Spleen (tissue), 11 donors: ENCODE results near the gene PEX10. TPM values are rescaled to one million over a fixed set of nuclear protein-coding genes. Genes with fewer than 3 reads are reported as not detected.

Experiments used
- DNase-seq: peaks from one replicate; pipeline ENCODE4 v3.0.0-alpha.2; 2020
- H3K27ac ChIP-seq, 8 donors: fragments of 200-600 bp; sonication (generic) in 7 of 8; 1 replicate in 4 of 8; 2 replicates in 4 of 8; pipeline versions ENCODE4 v1.5.0 to v1.8.0; 2016 to 2021; ENCODE audit warnings: inconsistent platforms in 4 of 8, mild to moderate bottlenecking in 4 of 8, moderate library complexity in 1 of 8
- H3K27me3 ChIP-seq, 7 donors: fragments of 200-600 bp; sonication (generic) in 6 of 7; replicated peaks in 1 of 7; 1 replicate in 4 of 7; 2 replicates in 3 of 7; pipeline versions ENCODE4 v1.5.0 to v1.8.0; 2016 to 2021; ENCODE audit warnings: inconsistent platforms in 3 of 7, mild to moderate bottlenecking in 1 of 7
- H3K36me3 ChIP-seq, 6 donors: fragments of 200-600 bp; sonication (generic) in 5 of 6; 1 replicate in 4 of 6; 2 replicates in 2 of 6; pipeline versions ENCODE4 v1.5.0 to v1.8.0; 2016 to 2021; ENCODE audit warnings: inconsistent platforms in 2 of 6
- H3K4me1 ChIP-seq, 6 donors: fragments of 200-600 bp; sonication (generic) in 5 of 6; 1 replicate in 3 of 6; 2 replicates in 3 of 6; pipeline versions ENCODE4 v1.5.0 to v1.8.0; 2016 to 2021; ENCODE audit warnings: inconsistent platforms in 3 of 6
- H3K4me3 ChIP-seq, 8 donors: fragments of 200-600 bp; sonication (generic) in 7 of 8; 1 replicate in 4 of 8; 2 replicates in 4 of 8; pipeline versions ENCODE4 v1.5.0 to v1.8.0; 2016 to 2021; ENCODE audit warnings: inconsistent platforms in 4 of 8, mild to moderate bottlenecking in 4 of 8, moderate library complexity in 2 of 8
- H3K9me3 ChIP-seq, 8 donors: fragments of 200-600 bp; sonication (generic) in 7 of 8; 1 replicate in 4 of 8; 2 replicates in 4 of 8; pipeline versions ENCODE4 v1.5.0 to v1.8.0; 2016 to 2021; ENCODE audit warnings: inconsistent platforms in 4 of 8
- CTCF ChIP-seq, 11 experiments: fragments of 200-600 bp in 7 of 11; fragments of 450-650 bp in 4 of 11; sonication (generic) in 4 of 11; IDR thresholded peaks in 8 of 11; conservative IDR thresholded peaks in 3 of 11; 1 replicate in 7 of 11; 2 replicates in 4 of 11; pipeline versions ENCODE4 v1.4.0 to v1.8.0; 2016 to 2021; ENCODE audit warnings: antibody characterized with exemption in 11 of 11, inconsistent platforms in 4 of 11, mild to moderate bottlenecking in 1 of 11
- POLR2A ChIP-seq, 3 donors: fragments of 450-650 bp; IDR thresholded peaks; one replicate each; pipeline ENCODE4 v1.5.1; 2017; ENCODE audit warnings: antibody characterized with exemption in 3 of 3, mild to moderate bottlenecking in 1 of 3
- POLR2AphosphoS5 ChIP-seq, 3 donors: sonication (generic); formaldehyde crosslinking; IDR thresholded peaks; one replicate each; pipeline ENCODE4 v1.5.1; 2017; ENCODE audit warnings: antibody characterized with exemption in 3 of 3
- WGBS, 5 donors: extraction: QIAGEN DNeasy Blood & Tissue Kit in 3 of 5; methylation state at CpG; one replicate each; pipeline versions ENCODE4 v1.1.5 to v1.1.7; 2013 to 2018; 5-methylcytosine and 5-hydroxymethylcytosine counted together
- intact Hi-C: fragments of 100-400 bp; cut with DNase I; formaldehyde crosslinking; loops from one replicate; pipeline ENCODE4 v1.15.0; 2023; ENCODE audit warnings: low total_unique reads
- polyA plus RNA-seq, 3 donors: library from polyadenylated mRNA; stranded (reverse); fragments of 200-250 nt; gene quantifications; one replicate each; pipeline ENCODE4 v1.2.1, GENCODE V29; 2013
- total RNA-seq, 7 donors: library from RNA; depleted of rRNA in 3 of 7; stranded (reverse); fragments of >200 nt in 3 of 7; fragmentation: NEBNext Ultra II Directional in 4 of 7; extraction: Animal tissue kit (Norgen Biotek cat#: 25700) in 4 of 7; gene quantifications; one replicate each; pipeline versions ENCODE4 v1.1.0 to v1.2.1, GENCODE V29; 2016 to 2021
- donor health status: healthy with polysubstance abuse.
- donor health status: DM: no; HTN: no; CAD: no; lungs with moderate emphysema.
- donor health status: DM: no; HTN: no; CAD: no.
- donor health status: Bipolar disorder and iron deficiency.
- donor health status: healthy.
- donor health status: DM: no; HTN: no; CAD: no.
- donor health status: DM: yes; HTN: yes; CAD: no.

Gene PEX10
- total and polyA plus RNA-seq, 10 donors = 10.2 to 19.1 (median 16.1) TPM

GRCh38 chr1:2415337-2415736 lies 3.0 kb upstream of the PEX10 start:
- 66 to 77% (median 66%) methylated on average over 11 of the region's 11 CpGs for WGBS, 5 donors
- peaks cover 29 to 71% (median 53%) of the 10 kb centered on the region in 6 donors for H3K4me1 ChIP-seq
- H3K9me3 ChIP-seq = no peaks in the 10 kb centered on the region
- no peak for TF ChIP-seq CTCF (IDR thresholded peaks at IDR 0.05 in 8 of 11, conservative IDR thresholded peaks at IDR 0.05 in 3 of 11)
- TF ChIP-seq POLR2A (IDR thresholded peaks at IDR 0.05) = no peak
- no peak for TF ChIP-seq POLR2AphosphoS5 (IDR thresholded peaks at IDR 0.05)
- H3K36me3 ChIP-seq = peaks cover 0 to under 1% (median 0%) of the 10 kb centered on the region in 6 donors
- peak overlapping the region in 6 of 8 donors; percentile 34 to 69 (median 38) for H3K4me3 ChIP-seq
- DNase-seq = no peak
- intact Hi-C loops = loop anchor here (5.0 kb wide), 1 partner anchor 372 kb away; no protein-coding TSS in a partner anchor
- H3K27me3 ChIP-seq = peaks cover 0 to 53% (median 9%) of the 10 kb centered on the region in 7 donors
- H3K27ac ChIP-seq = peak overlapping the region in 7 of 8 donors; percentile 9 to 88 (median 59)

GRCh38 chr1:2414297-2414958 lies 2.1 kb upstream of the PEX10 start:
- DNase-seq = peak; percentile 95
- intact Hi-C loops = loop anchor here (5.0 kb wide), 1 partner anchor 133 kb away; no protein-coding TSS in a partner anchor
- H3K27me3 ChIP-seq = peaks cover 0 to 44% (median 9%) of the 10 kb centered on the region in 7 donors
- TF ChIP-seq POLR2AphosphoS5 (IDR thresholded peaks at IDR 0.05) = peak; percentile 11 to 46 (median 25)
- peak; percentile 86 to 95 (median 92) for TF ChIP-seq CTCF (IDR thresholded peaks at IDR 0.05 in 8 of 11, conservative IDR thresholded peaks at IDR 0.05 in 3 of 11)
- no peak for TF ChIP-seq POLR2A (IDR thresholded peaks at IDR 0.05)
- H3K4me3 ChIP-seq = peak overlapping the region in 1 of 8 donors; percentile 96
- H3K36me3 ChIP-seq = peaks cover 0 to 9% (median 0%) of the 10 kb centered on the region in 6 donors
- WGBS, 5 donors = 2 to 9% (median 3%) methylated on average over 12 to 25 of the region's 25 CpGs
- peaks cover 29 to 75% (median 53%) of the 10 kb centered on the region in 6 donors for H3K4me1 ChIP-seq
- no peaks in the 10 kb centered on the region for H3K9me3 ChIP-seq
- H3K27ac ChIP-seq = peak overlapping the region in 5 of 8 donors; percentile 15 to 93 (median 88)

GRCh38 chr1:2413495-2414296 lies 1.3 kb upstream of the PEX10 start:
- TF ChIP-seq POLR2A (IDR thresholded peaks at IDR 0.05) (no peak), CTCF (IDR thresholded peaks at IDR 0.05 in 8 of 11, conservative IDR thresholded peaks at IDR 0.05 in 3 of 11) (no peak), POLR2AphosphoS5 (IDR thresholded peaks at IDR 0.05) (no peak)
- Histone ChIP-seq H3K36me3 (peaks cover 0 to 17% (median 5%) of the 10 kb centered on the region in 6 donors), H3K27ac (peak overlapping the region in 7 of 8 donors; percentile 82 to 93 (median 90)), H3K4me1 (peaks cover 29 to 75% (median 53%) of the 10 kb centered on the region in 6 donors), H3K27me3 (peaks cover 0 to 37% (median 4%) of the 10 kb centered on the region in 7 donors), H3K9me3 (no peaks in the 10 kb centered on the region), H3K4me3 (peak overlapping the region; percentile 75 to 97 (median 86))
- intact Hi-C loops = loop anchor here (5.0 kb wide), 1 partner anchor 134 kb away; no protein-coding TSS in a partner anchor
- 40 to 52% (median 44%) methylated on average over 16 to 28 of the region's 28 CpGs for WGBS, 5 donors
- DNase-seq = peak; percentile 86
